Dedifferentiated amniotic fluid mesenchymal stem cell (primary cell): ENCODE data around the gene GALNT11.
"Not testable (repeated sequence)": the region's sequence is repeated elsewhere in the genome, so short reads cannot be mapped to it uniquely, and the experiment has no call there.

Experiments
- DNase-seq: peaks from one replicate; pipeline ENCODE4 v3.0.0-alpha.2; 2016; ENCODE audit errors: extremely low spot score

The GALNT11 gene

DNA sequence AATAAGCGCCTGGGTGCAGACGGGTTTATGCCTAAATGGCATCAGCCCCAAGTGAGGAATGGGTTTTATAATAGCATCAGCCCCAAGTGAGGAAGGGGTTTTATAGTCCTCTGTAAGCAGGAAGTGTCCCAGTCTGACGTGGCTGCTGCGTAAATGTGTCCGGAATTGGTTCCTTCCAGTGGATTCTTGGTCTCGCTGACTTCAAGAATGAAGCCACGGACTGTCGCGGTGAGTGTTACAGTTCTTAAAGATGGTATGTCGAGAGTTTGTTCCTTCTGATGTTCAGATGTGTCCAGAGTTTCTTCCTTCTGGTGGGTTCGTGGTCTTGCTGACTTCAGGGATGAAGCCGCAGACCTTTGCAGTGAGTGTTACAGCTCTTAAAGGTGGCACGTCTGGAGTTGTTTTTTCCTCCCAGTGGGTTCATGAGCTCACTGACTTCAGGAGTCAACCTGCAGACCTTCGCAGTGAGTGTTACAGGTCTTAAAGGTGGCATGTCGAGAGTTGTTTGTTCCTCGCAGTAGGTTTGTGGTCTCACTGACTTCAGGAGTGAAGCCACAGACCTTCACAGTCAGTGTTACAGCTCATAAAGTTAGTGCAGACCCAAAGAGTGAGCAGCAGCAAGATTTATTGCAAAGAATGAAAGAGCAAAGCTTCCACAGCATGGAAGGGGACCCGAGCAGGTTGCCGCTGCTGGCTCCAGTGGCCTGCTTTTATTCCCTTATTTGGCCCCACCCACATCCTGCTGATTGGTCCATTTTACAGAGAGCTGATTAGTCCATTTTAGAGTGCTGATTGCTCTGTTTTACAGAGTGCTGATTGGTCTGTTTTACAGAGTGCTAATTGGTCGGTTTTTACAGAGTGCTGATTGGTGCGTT lies 2.3 kb downstream of the GALNT11 start:
- not testable (repeated sequence) for DNase-seq

DNA sequence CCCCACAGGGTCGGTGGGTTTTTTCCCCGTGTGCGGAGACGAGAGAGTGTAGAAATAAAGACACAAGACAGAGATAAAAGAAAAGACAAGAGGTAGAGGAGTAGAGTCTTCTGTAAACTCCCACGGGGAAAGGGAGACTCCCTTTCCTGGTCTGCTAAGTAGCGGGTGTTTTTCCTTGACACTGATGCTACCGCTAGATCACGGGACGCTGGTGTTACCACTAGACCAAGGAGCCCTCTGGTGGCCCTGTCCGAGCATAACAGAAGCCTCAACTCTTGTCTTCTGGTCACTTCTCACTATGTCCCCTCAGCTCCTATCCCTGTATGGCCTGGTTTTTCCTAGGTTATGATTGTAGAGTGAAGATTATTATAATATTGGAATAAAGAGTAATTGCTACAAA lies 4.6 kb downstream of the GALNT11 start:
- DNase-seq = not testable (repeated sequence)

GRCh38 chr7:152030639-152031038 lies 5.2 kb downstream of the GALNT11 start:
- not testable (repeated sequence) for DNase-seq

GRCh38 chr7:152035817-152036216 lies 10.3 kb downstream of the GALNT11 start:
- no peak for DNase-seq

- DNase-seq = not testable (repeated sequence)
Measured at GRCh38 chr7:152038410-152038809, 12.9 kb downstream of the GALNT11 start.

DNA sequence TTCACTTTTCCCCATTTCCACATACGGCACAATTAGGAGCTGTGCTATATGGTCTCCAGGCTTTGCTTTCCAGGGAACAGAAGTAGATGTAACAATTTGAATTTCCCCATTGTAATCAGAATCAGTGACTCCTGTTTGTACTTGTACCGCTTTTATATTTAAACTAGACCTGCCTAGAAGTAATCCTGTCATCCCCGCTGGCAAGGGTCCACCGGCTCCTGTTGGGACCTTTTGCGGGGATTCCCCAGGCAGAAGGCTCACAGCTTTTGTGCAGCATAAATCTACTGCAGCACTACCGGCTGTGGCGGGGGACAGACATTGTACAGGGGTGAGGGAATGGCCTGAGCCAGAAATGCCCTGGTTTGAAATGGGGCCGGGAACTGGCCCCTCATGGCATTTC lies 17.6 kb downstream of the GALNT11 start:
- DNase-seq = not testable (repeated sequence)

GRCh38 chr7:152044909-152045308 lies 19.4 kb downstream of the GALNT11 start:
- DNase-seq = not testable (repeated sequence)

DNA sequence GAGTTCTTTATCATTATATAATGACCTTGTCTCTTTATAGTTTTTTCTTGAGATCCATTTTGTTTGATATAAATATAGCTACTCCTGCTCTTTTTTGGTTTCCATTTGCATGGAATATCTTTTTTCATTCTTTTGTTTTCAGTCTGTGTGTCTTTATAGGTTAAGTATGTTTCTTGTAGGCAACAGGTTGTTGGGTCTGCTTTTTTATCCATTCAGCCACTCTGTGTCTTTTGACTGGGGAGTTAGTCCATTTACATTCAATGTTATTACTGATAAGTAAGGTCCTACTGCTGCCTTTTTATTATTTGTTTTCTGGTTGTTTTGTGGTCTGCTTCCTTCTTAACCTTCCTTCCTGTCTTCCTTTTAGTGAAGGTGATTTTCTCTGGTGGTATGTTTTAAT lies 21.1 kb downstream of the GALNT11 start:
- DNase-seq = no peak

GRCh38 chr7:152048051-152048450 lies 22.6 kb downstream of the GALNT11 start:
- DNase-seq = no peak

- DNase-seq = no peak
Measured at GRCh38 chr7:152050547-152050971, 25.1 kb downstream of the GALNT11 start.

DNA sequence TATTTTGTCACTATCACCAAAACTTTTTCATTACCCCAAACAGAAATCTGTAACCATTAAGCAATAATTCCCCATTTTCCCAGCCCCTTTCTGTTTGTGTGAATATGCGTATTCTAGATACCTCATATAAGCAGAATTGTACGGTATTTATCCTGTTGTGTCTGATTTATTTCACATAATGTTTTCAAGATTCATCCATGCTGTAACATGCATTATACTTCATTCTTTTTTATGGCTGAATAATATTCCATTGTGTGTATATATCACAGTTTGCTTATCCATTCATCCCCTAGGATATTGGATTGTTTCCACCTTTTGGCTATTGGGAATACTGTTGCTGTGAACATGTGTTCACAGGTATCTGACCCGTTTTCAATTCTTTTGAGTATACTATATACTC lies 26.5 kb downstream of the GALNT11 start:
- no peak for DNase-seq

DNA sequence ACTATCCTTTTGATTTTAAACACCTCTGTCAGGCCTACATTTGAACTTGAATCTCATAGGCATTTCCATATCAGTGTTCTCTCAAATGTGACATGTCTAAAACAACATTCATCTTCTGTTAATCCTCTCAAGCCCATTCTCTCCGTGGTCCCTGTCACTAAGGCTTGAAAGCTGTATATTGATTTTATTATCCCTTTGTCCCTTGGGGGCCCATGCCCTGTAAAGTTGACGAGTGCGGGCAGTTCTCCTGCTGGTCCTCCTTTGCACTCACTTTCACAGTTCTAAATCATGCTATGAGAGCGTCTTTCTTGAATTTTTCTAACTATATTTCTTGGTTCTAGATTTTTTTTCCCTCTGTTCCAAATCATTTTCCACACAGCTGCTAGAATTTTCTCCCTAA lies 27.3 kb downstream of the GALNT11 start:
- no peak for DNase-seq

- DNase-seq = peak; percentile 27
Measured at GRCh38 chr7:152054367-152055230, 29.1 kb downstream of the GALNT11 start.

DNA sequence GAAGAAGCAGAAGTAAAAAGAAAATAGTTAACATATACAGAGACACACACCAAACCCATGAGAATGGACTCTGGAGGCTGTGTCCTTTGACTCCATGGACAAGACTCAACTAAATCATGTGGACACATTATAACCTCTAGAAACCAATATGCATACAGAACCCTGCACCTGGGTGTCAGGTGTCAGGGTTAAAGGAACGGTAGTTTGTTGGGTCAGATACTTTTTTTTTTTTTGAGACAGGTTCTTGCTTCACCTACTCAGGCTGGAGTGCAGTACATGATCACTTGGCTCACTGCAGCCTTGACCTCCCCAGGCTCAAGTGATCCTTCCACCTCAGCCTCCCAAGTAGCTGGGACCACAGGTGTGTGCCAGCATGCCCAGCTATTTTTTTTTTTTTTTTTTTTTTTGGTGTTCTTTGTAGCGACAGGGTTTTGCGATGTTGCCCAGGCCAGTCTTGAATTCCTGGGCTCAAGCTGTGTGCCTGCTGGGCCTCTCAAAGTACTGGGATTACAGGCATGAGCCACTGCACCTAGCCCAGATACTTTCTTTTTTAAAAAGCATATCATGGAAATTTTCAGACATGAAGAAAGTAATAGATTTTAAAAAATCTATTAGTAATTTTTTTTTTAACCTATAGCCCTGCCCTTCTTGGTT lies 31.3 kb downstream of the GALNT11 start:
- DNase-seq = no peak

DNA sequence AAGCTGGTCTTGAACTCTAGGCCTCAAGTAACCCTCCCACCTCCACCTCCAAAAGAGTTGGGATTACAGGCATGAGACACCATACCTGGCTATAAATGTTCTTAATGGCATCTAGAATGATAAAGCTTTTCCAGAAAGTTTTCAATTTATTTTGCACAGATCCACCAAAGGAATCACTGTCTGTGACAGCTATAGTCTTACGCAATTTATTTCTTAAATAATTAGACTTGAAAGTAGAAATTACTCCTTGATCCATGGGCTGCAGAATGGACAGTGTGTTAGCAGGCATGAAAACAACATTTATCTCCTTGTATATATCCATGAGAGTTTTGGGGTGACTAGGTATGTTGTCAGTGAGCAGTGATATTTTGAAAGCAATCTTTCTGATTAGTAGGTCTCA lies 33.8 kb downstream of the GALNT11 start:
- no peak for DNase-seq

GRCh38 chr7:152061086-152061485 lies 35.6 kb downstream of the GALNT11 start:
- DNase-seq = not testable (repeated sequence)

- not testable (repeated sequence) for DNase-seq
Measured at GRCh38 chr7:152063192-152063591, 37.7 kb downstream of the GALNT11 start.

GRCh38 chr7:152063821-152064220 lies 38.3 kb downstream of the GALNT11 start:
- DNase-seq = not testable (repeated sequence)

DNA sequence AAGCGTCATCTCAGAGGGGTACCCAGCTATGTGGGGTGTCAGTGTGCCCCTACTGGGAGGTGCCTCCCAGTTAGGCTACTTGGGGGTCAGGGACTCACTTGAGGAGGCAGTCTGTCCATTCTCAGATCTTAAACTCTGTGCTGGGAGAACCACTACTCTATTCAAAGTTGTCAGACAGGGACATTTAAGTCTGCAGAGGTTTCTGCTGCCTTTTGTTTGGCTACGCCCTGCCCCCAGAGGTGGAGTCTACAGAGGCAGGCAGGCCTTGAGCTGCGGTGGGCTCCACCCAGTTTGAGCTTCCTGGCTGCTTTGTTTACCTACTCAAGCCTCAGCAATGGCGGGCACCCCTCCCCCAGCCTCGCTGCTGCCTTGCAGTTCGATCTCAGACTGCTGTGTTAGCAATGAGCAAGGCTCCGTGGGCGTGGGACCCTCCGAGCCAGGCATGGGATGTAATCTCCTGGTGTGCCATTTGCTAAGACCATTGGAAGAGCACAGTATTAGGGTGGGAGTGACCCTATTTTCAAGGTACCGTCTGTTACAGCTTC lies 40.4 kb downstream of the GALNT11 start:
- DNase-seq = not testable (repeated sequence)

GRCh38 chr7:152072421-152072820 lies 46.9 kb downstream of the GALNT11 start:
- DNase-seq = no peak

DNA sequence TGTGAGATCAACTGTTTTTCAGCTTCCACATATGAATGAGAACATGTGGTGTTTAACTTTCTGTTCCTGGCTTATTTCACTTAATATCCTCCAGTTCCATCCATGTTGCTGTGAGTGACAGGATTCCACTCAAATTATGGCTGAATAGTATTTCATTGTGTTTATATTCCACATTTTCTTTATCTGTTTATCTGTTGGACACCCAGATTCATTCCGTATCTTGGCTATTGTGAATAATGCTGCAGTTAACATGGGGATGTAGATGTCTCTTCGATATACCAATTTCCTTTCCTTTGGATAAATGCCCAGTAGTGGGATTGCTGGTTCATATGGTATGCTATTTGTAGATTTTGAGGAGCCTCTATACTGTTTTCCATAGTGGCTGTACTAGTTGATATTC lies 47.9 kb downstream of the GALNT11 start:
- no peak for DNase-seq

- DNase-seq = no peak
Measured at GRCh38 chr7:152074673-152075072, 49.2 kb downstream of the GALNT11 start.
